ENCODE results near the gene STPG2.

The STPG2 gene

DNA sequence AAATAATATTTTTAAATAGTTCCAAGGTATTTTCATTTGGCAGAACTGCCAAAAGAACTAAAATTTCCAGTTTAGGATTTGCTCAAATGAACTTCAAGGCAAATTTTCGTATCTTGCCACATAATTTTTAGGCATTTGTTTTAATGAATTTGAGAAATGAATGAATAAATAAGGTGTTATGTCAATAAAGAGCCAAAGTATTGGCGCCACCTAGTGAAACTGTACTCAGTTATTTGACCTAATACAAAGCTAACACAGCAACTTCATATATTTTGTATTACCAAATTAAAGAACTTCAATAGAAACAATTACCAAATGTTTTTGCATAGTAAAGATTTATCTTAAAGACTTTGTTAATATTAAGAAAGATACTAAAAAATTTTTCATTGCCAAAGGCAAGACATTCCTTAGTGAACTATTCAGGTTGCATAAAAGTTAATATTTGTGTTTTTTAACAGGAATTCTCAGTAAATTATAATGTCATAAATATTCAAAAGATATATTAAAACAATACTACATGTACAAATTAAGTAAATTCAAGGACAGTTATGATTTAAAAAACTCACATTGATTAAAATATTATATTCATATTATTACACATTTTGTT lies 50.3 kb downstream of the STPG2 start:
- no peak for DNase-seq

GRCh38 chr4:98081936-98082335 lies 61.3 kb downstream of the STPG2 start:
- DNase-seq: no peak

- DNase-seq: no peak
Observed at GRCh38 chr4:98068495-98068894, 74.8 kb downstream of the STPG2 start.

DNA sequence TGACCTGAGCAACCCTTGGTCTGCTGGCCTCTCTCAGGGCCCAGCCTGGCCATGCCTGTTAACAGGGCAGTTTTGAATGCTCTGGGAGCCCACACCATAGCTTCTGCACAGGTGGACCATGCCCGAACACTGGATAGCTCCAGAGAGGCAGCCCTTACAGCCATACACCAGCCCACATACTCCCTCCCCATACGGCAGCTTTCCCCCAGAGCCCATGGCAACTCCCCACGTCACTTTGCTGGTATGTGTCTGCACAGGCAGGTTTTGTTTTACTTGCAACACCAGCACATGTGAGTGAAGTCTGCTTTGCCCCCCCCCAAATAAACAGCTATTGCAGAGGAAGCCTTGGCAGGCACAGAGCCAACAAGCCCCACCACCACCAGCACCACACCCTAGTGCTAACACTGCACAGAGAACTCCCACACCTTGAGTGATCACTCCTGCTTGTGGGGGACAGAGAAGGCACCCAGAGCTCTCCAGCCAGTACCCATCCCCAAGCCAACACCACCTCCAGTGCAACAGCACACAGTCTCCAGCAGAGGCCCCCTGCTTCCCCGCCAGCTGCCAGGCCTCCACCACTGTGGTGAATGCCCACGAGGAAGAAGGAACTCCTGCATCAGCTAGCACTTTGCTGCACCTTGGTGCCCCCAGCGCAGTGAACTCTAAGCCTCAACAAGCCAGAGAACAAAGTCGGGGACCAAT lies 87.3 kb downstream of the STPG2 start:
- DNase-seq: no peak

DNA sequence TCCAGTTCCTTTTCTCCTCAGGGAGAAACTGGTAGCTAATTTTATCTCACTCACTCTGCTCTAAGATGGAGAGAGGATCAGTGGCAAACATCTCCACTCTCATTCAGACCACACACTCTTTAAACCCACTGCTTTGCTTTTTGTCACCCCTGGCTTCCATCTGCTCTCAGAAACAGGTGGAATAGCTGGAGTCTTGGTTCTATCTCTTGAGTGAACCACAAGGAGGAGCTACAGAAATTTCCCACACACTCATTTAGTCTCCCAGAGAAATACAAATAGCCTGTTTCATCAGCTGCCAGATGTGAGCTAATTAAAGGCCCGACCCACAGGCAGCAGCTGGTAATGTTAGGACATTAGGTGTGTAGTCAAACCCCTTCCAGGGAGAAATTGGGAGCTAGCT lies 96.6 kb downstream of the STPG2 start:
- no peak for DNase-seq

- DNase-seq: no peak
Observed at GRCh38 chr4:98030059-98030458, 113.2 kb downstream of the STPG2 start.

DNA sequence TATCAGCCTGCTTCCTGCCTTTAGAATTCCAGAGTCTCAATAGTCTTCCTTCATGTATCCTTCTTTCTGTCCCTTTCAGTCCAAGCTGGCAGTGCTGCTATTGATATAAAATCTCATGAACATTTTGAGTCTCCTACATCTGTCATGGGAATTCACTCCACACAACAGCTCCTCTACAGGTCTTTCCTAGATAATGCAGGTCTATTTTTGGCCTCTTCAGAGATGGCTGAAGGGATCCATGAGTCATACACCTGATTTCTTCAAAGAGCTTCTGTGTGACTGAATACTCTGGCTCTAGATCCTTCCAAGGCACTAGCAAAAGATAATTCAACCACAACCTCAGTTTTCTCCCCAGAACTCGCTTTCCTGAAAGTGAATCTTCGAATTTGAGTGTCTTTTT lies 115.4 kb downstream of the STPG2 start:
- DNase-seq: no peak

DNA sequence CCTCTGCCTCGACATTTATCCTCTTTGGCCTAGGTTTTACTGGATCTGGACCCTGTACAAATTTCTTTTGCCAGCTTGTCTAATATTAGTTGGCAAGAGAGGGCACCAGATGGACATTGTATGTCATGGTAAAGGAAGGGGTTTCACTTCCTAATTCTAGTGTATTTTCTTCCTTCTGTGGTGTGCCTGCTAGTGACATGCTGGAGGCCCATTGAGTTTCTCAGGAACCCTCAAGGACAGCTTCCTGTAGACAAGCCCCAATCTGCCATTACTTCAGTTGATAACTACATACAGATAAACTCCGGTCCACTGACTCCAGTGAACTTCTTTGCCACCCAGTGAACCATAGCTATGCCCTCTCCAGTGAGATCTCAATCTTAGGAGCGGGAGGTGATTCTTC lies 116.9 kb downstream of the STPG2 start:
- DNase-seq: no peak

DNA sequence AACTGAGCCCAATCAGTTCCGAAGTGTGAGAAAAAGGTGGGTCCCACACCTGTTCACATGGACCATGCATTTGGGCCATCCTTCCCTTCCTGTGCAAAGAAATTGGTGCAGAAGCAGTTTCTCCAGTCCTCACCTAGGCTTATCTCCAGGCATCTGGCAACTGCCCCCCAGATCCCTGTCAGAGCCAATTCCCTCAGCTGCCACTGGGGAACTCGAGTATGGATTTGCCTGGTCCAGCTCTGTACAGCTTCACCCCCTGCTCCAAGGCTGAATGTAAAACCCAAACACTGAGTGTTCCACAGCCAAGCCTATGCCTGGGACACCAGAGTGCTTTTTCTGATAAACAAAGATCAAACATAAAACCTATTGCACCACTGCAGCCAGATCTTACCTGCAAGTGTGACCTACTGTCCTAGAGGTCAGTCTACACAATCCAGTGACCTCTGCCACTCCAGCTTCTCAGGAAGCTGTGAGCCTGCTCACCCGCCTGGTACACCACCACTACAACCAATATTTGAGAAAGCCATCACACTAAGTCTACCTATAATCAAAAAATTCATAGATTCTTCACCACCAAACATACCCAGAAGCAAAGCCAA lies 136.4 kb downstream of the STPG2 start:
- no peak for DNase-seq

DNA sequence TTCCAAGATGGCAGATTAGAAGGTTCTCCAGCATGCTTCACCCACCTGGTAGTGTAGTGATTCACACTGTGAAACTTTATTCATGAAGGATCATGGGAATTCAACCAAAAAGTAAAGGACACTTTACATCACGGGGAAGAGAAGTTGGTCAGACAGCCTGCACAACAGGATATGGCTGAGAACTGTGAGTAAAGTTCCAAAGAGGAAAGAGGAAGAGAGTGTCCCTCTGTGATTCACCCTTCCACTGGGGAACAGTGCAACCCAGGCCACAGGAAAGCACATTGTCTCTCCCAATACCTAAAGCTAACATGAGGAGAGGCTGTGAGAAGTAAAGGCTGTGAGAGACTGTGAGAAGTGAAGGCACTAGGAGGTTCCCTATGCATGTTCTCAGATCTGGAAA lies 137.2 kb downstream of the STPG2 start:
- DNase-seq: no peak

DNA sequence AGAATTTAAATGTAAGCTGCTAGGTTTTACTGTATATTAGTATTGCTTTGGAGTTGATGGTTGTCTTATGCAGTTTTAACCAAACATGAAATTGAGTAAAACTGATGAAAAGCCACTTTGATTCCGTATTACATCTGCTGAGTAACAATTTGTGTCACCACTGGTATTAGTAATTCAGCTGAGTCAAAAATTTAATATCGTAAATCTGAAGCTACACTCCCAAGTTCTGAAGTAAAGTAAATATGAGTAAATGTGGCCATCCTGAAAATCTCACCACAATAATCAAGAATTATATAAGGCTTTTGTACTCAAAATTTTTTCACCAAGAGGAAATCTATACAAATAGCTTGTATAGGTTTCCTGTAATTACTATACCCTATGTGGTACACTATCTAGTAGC lies 142.3 kb downstream of the STPG2 start:
- DNase-seq: no peak

DNA sequence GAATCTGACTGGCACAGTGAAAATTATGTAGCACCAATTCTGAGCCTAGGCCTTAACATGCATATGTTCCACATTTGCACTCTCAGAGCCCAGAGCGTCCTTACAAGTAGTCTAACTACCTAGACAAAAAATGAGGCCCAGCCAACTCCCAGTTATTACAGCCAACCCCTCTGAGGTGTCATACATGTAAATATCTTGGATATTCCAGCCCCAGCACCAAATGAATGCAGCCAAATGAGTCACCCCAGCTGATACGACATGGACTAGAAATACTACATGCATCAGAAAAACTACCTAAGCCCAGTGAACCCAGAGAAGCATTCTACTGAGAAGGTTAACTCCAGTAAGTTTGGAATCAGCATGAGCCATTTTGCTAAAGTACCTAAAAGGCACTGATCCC lies 145.1 kb downstream of the STPG2 start:
- DNase-seq: no peak

GRCh38 chr4:97994765-97995465 lies 148.4 kb downstream of the STPG2 start:
- DNase-seq: no peak

DNA sequence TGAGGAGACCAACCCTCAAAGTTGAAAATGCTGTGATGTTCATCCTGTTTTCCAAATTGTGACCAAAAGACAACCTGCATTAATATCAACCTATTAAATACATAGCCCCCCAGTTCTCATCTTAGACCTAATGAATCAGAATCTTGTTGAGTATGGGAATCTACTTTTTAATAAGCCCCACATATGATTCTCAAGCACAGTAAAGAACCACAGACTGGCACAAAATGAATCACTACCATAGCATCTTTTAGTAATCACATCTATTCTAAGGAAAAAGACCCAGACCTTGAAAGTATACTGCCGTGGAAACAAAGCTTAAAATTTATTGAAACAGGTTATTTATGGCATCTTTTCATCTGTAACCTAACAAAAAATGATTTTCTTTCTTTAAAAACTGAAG lies 152.9 kb downstream of the STPG2 start:
- DNase-seq: no peak

DNA sequence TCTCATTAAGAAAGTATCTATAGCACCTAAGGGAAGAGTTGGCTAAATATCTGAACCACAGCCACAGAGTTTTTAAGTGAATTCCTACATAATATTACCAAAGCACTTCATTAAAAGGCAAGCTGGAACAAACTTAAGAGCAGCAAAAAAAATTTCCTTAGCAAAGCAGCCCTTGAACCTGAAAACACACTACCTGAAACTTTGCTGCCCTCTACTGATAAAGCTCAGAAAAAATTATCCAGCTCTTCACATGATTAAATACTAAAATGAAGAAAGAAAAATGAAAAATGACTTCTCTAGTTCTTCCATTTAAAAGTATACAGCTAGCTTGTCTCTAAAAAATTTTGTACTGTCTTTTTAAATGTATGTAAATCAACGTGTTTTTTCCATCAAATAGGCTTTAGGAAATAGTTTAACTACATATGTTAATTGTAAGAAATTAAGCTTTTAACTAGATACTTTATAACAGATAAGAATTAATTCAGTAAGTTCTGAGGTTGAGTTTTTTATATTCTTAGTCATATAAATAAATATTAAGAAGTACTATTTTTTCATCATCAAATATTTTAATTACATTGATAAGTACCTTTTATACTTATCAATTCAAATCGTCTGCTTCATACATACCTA lies 156.1 kb downstream of the STPG2 start:
- no peak for DNase-seq

DNA sequence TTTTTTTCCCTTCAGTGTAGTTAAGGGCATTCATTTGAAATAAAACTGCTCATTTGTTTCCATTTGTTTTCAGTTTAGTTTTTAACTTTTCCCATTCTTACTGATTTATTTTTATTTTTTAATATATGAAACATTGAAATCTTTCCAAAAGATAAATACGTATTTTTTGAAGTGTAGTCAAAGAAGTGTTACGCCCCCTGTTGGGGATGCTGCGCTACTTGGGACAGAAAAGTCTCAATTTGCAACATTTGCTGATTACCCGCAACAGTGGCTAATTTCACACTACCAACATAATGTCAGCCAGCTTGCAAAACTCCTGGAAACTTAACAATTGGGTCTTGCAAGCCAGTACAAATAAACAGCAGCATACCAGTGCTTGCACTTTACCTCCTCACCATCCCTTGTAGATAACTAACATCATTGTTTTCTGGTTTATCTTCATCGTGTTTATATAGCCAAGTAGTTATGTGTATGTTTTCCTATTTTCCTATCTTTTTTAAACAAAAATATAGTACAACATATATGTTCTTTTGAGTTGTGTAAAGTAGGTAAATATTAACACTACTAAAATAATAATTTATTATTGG lies 158.6 kb downstream of the STPG2 start:
- DNase-seq: no peak

DNA sequence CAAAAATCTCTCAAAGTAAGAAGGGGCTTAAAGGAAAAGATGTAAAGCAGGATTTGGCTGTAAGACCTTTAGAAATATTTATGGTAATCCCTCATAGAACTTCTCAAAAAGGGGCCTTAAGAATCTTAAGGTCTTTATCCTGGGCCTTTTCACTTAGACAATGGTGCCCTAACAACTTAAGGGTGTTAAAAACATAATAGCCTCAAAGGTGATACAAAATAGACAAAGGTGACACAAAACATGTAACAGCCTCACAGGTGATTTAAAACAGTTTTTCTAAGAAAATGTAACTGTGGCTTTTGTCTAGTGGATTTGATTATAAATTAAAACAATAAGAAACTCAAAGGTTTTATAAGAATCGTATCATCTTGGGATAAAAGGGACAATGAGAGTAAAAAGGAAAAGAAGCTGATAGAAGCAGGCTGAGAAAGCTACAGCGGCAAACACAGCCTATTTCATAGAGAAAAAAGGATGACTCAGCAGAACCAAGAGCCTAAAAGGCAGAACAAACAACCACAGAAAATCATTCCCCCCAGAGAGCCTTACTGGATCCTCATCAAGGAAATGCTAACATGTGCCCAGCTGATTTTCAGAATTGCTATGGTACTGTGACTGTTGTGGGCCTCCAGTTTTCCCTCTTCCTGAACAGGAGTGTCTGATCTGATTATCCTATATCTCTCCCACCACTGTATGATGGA lies 164.3 kb downstream of the STPG2 start:
- DNase-seq: no peak

DNA sequence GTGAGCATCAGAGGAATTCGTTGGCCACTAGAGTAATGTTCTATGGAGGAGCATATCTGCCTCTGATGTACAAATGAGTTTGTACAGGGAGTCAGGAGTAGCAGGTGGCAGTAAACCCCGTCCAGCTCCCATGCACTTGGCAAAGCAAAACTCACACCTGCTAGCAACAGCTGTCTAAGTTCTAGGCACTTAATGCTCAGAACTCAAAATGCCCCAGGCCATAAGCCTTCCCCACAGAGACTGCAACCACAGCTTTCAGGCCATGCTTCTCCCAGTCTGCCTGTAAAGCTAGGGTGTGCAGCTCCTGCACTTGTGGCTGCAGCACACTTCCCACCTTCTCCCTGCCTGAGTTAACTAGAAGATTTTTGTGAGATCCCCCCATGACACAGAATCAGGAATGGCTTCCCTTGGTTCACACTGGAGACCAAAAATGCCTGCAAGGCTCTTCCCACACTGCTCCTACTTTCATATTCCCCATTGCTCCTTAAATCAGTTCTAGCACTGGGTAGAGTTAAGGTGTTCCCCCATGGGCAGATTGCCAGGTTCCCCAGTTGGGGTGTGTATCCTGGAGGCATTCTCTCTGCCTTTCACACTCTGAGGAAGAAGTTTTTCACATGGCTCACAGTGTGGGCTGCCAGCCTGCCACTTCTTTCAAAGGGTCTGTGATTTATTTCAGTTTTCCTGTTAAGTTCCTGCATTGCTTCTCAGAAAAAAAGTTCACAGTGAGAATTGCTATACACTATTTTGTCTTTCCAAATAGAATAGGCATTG lies 189.9 kb downstream of the STPG2 start:
- DNase-seq: no peak

DNA sequence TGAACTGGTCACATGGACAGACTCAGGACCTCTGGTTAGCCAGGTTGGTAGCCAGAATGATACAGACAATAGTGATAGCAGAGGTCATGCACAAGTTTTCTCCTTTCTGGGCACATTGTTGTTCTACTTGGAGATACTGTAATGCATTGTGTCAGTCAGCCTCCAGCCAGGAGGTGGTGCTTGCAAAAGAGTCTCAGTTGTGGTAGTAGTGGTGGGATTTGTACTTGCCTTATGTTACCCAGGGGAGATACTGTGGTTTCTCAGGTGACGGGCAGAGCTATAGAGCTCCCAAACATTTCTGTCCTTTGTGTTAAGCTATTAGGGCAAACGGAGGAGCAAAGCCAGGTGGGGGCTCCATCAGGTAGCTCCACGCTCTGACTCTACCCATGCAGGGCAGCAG lies 190.5 kb downstream of the STPG2 start:
- DNase-seq: no peak

- no peak for DNase-seq
Observed at GRCh38 chr4:97950836-97951235, 192.4 kb downstream of the STPG2 start.

- no peak for DNase-seq
Observed at GRCh38 chr4:97942951-97943350, 200.3 kb downstream of the STPG2 start.

GRCh38 chr4:97942137-97942536 lies 201.1 kb downstream of the STPG2 start:
- no peak for DNase-seq

Data from SIG-M5 (cell line).